GM12801 (cell line): ENCODE measurements around the gene GRB2.

Experiments
- TF ChIP-seq, protein P1 (sequence below): IDR thresholded peaks from one replicate; pipeline ENCODE4 v1.5.1; 2011; ENCODE audit warnings: control low read depth; ENCODE audit not compliant: insufficient read length; ENCODE audit errors: extremely low read depth

The GRB2 gene

GRCh38 chr17:75327757-75328156 lies 77.7 kb downstream of the GRB2 start:
- TF ChIP-seq, protein P1, sequence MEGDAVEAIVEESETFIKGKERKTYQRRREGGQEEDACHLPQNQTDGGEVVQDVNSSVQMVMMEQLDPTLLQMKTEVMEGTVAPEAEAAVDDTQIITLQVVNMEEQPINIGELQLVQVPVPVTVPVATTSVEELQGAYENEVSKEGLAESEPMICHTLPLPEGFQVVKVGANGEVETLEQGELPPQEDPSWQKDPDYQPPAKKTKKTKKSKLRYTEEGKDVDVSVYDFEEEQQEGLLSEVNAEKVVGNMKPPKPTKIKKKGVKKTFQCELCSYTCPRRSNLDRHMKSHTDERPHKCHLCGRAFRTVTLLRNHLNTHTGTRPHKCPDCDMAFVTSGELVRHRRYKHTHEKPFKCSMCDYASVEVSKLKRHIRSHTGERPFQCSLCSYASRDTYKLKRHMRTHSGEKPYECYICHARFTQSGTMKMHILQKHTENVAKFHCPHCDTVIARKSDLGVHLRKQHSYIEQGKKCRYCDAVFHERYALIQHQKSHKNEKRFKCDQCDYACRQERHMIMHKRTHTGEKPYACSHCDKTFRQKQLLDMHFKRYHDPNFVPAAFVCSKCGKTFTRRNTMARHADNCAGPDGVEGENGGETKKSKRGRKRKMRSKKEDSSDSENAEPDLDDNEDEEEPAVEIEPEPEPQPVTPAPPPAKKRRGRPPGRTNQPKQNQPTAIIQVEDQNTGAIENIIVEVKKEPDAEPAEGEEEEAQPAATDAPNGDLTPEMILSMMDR: no peak

DNA sequence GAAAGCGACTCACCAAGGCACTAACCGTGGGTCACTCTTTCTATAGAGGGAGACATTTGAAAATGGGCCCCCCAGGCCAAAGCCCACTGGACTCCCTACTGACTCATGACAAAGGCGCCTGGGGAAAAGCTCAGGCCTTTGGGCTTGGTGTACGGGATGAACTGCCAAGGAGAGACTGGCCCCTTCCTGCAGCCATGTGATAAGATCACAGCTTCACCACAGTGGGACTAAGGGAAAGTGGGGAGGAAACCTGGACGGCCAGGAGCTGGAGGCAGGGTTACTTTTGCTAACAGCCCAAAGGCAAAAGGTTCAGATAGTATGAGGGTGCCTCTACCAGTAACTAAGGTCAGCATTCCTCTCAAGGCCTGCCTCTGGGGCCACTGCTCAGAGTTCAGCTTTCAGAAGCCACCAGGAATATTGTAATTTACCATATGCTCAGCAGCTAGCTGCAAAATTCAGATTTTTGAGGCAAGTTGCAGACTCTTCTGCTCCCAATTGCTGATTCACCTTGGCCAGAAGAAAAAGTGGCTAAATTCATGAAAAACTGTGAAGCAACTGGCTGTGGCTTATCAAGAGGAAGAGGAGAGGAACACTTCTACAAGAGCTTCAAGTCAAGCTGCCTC lies 79.1 kb downstream of the GRB2 start:
- TF ChIP-seq, protein P1: no peak

DNA sequence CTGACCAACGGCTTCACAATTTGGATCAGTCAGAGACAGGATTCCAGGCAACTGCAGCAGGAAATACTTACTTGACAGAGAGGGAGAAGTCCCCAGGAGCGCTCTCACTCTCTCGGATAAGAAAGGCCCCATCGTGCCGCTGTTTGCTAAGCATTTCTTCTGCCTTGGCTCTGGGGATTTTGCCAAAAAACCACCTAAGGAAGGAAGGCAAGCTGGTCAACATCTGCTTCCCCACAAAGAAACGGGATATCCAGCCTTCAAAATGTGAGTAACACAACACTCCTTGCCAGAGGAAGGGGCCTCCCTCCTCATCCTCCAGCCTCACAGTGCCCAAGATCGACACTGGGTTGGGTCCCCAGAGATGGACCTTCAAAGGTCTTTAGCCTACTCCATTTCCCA lies 79.7 kb downstream of the GRB2 start:
- TF ChIP-seq, protein P1: no peak

DNA sequence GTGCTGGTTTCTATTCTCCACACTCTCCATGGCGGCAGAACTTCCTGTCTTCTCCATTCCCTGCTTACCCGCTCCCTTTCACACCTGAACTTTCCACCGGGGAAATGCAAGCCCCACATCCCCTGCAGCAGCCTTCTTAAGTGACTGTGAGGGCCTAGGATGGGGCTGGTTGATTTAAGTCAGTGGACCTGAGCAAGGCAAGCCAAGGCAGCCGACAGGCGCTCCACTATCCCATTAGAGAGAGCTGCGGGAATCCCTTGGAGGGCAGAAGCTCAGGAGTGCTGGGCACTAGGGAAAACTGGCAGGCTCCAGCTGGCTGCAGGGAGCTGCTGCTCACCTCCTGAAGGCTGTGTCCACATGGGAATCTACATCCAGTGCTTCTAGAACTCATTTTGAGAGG lies 80.1 kb downstream of the GRB2 start:
- TF ChIP-seq, protein P1: no peak

- TF ChIP-seq, protein P1: no peak
Measured at GRCh38 chr17:75321506-75321905, 84.0 kb downstream of the GRB2 start.

DNA sequence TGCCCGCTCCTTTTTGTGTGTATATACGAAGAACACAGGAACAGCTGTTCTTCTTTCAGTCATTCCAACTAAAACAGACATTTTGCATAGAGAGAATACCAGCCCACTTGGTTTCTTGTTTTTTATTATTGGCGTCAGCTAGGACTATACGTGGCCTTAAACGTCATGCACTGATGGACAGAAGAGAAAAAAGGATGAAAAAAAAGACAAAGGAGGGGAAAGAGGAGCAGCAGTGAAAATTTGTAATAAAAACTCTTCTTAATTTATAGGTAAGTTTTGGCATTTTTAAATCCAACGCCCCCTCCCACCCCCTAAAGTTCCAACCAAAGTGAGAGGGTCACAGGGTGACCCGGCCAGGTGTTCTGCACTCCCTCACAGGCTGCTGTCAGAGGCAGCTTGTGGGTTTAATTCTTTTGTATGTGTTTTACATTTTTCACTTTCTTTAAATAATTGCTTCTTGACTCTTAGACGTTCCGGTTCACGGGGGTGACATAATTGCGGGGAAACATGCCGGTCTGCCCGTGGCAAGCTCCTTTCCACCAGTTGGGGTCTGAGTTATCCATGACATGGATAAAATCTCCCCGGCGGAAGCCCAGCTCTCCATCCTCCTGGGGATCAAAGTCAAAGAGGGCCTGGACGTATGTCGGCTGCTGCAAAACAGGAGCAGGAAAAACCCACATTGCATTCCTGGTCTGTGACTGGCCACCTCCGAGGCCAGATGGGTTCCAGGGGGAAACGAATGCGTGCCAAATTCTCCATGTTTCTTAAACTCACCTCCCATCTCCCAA lies 85.4 kb downstream of the GRB2 start:
- TF ChIP-seq, protein P1: no peak

- TF ChIP-seq, protein P1: no peak
Measured at GRCh38 chr17:75318615-75319222, 86.8 kb downstream of the GRB2 start.
